Astrocyte (in vitro differentiated cells and primary cell): ENCODE data around the gene EDIL3.

Experiments used
- EZH2 ChIP-seq: IDR thresholded peaks from 2 replicates; pipeline ENCODE4 v1.6.1; 2012; ENCODE audit warnings: mild to moderate bottlenecking, low read length, inconsistent platforms; ENCODE audit not compliant: insufficient read depth
- TF ChIP-seq, protein P1 (sequence below): IDR thresholded peaks from 2 replicates; pipeline ENCODE4 v1.5.1; 2011; ENCODE audit warnings: low read depth, mild to moderate bottlenecking, inconsistent platforms, low read length, moderate library complexity; ENCODE audit not compliant: insufficient read depth

DNA sequence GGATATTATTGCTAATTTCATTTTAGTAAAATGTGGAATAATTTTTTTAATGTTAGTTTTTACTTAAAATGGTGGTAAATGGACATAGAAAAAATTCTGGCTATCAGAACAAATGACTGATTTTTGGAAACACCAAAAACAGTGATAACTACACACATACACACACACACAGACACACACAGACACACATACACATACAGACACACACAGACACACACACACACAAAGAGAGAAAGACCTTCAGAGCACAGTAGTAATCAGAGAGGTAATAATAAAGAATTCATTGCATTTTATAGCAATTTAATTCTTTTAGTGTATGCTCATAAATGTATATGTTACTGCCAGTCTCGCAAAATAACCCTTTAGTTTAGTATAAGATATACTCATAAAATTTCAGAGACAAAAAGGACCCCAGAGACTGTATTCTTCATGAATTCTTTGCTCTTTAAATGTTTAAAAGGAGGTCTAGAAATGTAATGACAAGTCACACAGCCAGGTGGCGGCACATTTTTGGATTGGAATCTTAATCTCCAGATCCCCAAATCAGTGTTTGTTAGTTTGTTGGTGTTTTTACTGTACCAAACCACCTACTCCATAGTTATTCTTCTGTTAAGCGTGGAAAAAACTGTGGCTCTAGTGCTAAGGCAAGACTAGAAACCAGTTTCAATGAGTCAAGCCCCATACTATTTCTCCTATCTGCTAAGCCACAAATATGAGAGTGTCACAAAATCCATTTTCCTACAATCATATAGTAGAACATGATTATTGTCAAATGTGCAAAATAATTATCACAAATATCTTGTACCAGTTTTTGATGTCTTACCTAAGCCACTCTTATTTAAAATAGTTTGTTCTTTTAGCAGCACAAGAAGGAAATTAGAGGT lies 109.9 kb downstream of the EDIL3 start:
- TF ChIP-seq, protein P1, sequence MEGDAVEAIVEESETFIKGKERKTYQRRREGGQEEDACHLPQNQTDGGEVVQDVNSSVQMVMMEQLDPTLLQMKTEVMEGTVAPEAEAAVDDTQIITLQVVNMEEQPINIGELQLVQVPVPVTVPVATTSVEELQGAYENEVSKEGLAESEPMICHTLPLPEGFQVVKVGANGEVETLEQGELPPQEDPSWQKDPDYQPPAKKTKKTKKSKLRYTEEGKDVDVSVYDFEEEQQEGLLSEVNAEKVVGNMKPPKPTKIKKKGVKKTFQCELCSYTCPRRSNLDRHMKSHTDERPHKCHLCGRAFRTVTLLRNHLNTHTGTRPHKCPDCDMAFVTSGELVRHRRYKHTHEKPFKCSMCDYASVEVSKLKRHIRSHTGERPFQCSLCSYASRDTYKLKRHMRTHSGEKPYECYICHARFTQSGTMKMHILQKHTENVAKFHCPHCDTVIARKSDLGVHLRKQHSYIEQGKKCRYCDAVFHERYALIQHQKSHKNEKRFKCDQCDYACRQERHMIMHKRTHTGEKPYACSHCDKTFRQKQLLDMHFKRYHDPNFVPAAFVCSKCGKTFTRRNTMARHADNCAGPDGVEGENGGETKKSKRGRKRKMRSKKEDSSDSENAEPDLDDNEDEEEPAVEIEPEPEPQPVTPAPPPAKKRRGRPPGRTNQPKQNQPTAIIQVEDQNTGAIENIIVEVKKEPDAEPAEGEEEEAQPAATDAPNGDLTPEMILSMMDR = peak; percentile 45
- no peak for TF ChIP-seq EZH2
